NCI-H446 (cell line): ENCODE results near the gene IRF7.

Source experiments
- DNase-seq, 2 experiments: peaks; one replicate each; lab custom pipeline; 2025; lab: John Stamatoyannopoulos, UW

IRF7 gene

DNA sequence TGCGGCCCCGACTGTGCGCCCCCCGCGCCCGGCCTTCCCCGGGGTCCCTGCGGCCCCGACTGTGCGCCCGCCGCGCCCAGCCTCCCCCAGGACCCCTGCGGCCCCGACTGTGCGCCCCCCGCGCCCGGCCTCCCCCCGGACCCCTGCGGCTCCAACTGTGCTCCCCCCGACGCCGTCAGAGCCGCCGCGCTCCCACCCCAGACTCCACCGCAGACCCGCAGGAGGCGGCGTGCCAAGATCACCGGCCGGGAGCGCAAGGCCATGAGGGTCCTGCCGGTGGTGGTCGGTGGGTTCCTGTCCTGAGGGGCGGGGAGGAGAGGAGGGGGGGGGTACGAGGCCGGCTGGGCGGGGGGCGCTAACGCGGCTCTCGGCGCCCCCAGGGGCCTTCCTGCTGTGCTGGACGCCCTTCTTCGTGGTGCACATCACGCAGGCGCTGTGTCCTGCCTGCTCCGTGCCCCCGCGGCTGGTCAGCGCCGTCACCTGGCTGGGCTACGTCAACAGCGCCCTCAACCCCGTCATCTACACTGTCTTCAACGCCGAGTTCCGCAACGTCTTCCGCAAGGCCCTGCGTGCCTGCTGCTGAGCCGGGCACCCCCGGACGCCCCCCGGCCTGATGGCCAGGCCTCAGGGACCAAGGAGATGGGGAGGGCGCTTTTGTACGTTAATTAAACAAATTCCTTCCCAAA lies 24.4 kb upstream of the IRF7 start:
- no peak for DNase-seq

DNA sequence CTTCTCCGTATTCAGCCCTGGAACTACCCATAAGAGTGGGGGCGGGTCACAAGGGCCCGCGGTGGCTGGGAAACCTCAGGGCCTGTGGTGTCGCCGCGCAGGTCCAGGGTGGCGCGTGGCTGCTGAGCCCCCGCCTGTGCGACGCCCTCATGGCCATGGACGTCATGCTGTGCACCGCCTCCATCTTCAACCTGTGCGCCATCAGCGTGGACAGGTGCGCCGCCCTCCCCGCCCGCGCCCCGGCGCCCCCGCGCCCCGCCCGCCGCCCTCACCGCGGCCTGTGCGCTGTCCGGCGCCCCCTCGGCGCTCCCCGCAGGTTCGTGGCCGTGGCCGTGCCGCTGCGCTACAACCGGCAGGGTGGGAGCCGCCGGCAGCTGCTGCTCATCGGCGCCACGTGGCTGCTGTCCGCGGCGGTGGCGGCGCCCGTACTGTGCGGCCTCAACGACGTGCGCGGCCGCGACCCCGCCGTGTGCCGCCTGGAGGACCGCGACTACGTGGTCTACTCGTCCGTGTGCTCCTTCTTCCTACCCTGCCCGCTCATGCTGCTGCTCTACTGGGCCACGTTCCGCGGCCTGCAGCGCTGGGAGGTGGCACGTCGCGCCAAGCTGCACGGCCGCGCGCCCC lies 23.7 kb upstream of the IRF7 start:
- DNase-seq, result no peak

GRCh38 chr11:638631-639331 lies 23.0 kb upstream of the IRF7 start:
- no peak for DNase-seq

DNA sequence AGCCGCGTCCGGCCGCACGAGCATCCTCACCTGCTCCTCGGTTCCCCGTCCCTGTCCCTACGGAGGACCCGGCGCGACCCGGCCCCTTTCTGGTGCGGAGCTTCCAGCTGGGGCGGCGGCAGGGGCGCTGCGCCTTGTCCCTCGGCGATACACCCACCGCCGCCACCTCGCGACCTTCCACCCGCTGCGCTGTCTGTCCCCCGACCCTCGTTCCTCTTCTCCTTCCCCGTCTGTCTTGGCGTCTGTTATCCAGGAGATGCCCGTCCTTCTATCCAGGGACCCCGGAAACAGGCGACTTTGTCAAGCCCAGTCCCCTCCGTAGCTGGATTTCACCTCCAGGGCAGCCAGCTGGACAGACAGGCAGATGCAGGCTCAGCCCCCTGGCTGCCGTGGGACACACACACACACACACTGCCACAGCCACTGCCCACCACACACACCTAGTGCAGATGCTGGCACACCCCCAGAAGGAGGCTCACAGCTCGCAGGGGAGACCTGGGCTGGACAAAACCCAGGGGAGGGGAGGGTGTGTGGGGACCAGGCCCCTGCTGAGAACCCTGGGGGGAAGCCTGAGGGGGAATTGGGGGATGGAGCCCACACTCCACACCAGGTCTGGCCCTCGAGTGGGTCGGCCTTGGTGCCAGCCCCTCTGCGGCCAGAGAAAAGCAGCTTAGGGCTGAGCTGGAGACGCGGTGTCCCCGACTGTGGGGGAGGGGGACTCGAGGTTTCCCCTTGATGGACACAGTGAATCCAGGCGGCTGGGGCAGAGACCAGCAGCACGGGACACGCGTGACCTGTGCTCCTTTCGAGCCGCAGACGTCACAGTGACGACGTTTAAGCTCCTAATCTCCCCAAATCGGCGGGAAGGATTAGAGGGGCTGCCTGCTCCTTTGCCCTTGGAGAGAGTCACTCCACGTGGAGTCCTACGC lies 22.1 kb upstream of the IRF7 start:
- DNase-seq, result no peak

DNA sequence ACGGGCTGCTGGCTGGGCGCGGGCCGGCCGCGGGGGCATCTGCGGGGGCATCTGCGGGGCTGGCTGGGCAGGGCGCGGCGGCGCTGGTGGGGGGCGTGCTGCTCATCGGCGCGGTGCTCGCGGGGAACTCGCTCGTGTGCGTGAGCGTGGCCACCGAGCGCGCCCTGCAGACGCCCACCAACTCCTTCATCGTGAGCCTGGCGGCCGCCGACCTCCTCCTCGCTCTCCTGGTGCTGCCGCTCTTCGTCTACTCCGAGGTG lies 21.5 kb upstream of the IRF7 start:
- no peak for DNase-seq

- no peak for DNase-seq
These were observed 21.0 kb upstream of the IRF7 start, which contains the start of gene DRD4 for GRCh38 chr11:636511-637332. Gene DRD4 (plus strand): TSS chr11:637269. CDS start chr11:637305, 36 bp downstream.

GRCh38 chr11:635945-636510 lies 20.3 kb upstream of the IRF7 start:
- DNase-seq, result no peak

GRCh38 chr11:630871-631270 lies 15.1 kb upstream of the IRF7 start:
- DNase-seq, result no peak

DNA sequence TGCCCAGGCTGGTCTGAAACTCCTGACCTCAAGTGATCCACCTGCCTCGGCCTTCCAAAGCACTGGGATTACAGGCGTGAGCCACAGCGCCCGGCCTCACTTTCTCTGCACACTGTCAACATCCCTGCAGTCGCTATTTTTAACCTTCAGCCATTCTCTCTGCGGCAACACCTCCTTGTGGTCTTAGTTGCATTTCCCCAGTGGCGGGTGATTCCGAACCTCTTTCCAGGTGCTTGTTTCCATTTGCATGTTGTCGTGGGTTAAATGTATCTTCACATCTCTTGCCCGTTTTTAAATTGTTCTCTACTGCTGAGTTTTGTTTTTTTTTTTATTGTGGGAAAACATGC lies 13.5 kb upstream of the IRF7 start:
- DNase-seq, result no peak

DNA sequence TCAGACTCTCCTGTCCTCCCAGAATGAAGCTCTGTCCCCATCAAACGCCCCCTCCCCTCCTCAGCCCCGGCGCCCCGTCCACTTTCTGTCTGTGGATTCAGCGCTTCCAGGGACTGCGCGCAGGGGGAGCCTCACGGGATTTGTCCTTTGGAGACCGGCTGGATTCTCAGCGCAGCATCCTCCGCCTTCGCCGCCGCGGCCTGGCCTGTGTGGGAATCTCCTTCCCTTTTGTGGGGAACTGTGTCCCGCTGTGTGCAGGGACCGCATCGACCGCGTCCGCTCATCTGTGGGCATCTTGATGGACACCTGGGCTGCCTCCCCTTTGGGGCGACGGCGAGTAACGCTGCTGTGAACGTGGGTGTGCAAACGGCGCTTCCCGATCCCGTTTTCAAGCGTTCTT lies 12.3 kb upstream of the IRF7 start:
- no peak for DNase-seq

DNA sequence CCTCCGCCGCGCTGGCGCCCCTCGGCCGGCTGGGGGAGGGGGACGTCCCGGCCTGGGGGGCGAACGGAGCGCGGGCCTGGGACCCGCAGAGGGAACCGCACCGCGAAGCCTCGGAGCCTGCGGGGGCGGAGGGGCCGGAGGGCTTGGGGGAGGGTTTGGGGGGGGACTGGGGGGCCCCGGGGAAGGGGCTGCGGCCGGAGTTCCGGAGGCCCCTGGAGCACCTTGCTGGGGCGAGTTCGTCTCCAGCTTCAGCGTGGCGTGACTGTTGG lies 11.5 kb upstream of the IRF7 start:
- no peak for DNase-seq

- DNase-seq, result no peak
These were observed 10.9 kb upstream of the IRF7 start, which contains the start of gene SCT for GRCh38 chr11:626475-627307. Gene SCT (minus strand): TSS chr11:627181. CDS start chr11:627143, 38 bp downstream.

GRCh38 chr11:625636-626268 lies 10.0 kb upstream of the IRF7 start:
- DNase-seq, result no peak

DNA sequence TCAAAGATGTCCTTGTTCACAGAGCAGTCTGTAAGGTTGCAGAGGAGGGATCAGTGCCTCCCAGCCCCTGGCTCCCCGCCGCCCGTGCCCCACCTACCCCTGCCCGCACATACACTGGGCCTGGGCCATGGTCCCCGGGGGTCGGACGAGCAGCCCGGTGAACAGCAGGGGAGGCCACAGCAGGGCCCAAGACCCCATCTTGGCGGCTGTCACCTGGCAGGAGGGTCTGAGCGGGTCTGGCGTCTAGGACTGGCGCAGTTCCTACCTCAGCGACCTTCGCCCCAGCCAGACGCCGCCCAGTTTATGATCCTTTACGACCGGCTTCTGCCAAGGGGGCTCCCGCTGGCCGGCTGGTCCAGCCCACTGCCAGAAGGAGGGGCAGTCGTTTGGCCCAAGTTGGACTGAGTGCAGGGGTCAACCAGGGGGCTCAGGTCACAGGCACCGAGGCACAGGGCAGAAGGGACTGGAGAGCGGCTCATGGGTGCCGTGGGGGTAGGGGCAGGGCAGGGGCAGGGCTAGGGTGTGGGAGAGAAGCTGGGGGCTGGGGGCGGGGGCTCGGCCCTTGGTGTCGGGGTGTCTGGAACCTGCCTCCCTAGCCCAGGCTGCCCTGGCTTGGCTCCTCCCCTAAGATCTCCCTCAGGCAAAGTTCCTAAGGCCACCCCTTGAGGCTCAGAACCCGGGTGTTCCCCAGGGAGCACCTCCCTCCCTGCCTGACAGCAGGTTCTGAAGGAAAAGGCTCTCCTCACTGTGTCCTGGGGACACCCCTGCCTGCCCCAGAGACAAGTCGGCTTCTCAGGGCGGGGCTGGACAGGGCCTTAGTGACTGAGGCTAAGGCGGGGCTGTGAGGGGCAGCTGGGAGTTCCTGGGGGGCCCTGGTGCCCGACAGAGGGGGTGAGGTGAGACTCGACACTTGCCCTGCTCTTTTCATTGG lies 9.2 kb upstream of the IRF7 start, which contains the start of gene CDHR5:
TSS of gene CDHR5 (minus strand) at position 251 of the 931 bp plus-strand sequence. CDS start at position 198, 53 bp downstream.
- DNase-seq, result no peak

GRCh38 chr11:623999-624704 lies 8.4 kb upstream of the IRF7 start:
- no peak for DNase-seq

DNA sequence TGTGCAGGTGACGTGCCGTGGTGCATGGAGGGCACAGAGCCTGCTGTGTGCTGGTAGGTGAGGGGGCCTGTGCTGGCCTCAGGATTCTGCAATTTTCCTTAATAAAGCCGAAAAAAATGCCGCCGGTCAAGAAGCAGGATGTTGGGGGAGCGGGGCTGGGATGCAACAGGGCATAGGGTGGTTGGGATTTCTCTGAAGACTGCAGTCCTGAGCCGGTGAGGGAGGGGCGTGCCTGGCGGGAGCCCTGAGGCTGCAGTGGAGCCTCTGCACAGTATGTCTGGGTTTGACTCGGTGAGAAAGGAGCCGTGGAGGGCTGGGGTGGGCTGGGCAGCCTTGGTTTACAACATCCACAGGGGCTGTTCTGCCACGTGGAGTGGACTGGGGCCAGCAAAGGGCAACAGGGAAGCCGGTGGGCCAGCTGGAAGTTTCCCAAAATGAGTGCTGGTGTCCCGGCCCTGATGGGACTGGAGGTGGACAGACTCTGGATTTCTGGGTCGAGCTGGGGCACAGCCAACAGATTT lies 7.7 kb upstream of the IRF7 start:
- no peak for DNase-seq

GRCh38 chr11:621838-622237 lies 6.1 kb upstream of the IRF7 start:
- no peak for DNase-seq
